B cell (primary cell): Measurements from ENCODE around the gene CCL23. TPM values are rescaled to one million over a fixed set of nuclear protein-coding genes. Genes with fewer than 3 reads are reported as not detected.

Experiments
- ATAC-seq: fragments of 200-7000 bp; cut with Tn5 transposase; one replicate; pipeline ENCODE4 v1.10.0; 2021; ENCODE audit warnings: low read depth, mild to moderate bottlenecking, moderate number of reproducible peaks, moderate library complexity
- CTCF ChIA-PET: fragments of 350-600 bp; sonication (Branson Sonifier 250); formaldehyde crosslinking; loops from one replicate; lab custom pipeline; 2021; ENCODE audit warnings: antibody characterized with exemption, inconsistent platforms; lab: Charles Lee
- POLR2A ChIA-PET: fragments of 350-600 bp; sonication (Branson Sonifier 250); formaldehyde crosslinking; loops from one replicate; lab custom pipeline; 2021; ENCODE audit warnings: antibody characterized with exemption; lab: Charles Lee
- DNase-seq: peaks from one replicate; pipeline ENCODE4 v3.0.0; 2013
- H2AFZ ChIP-seq: 2 replicates; pipeline ENCODE4 v1.6.1; 2012; ENCODE audit warnings: mild to moderate bottlenecking, low read depth, low read length; ENCODE audit not compliant: insufficient read depth, poor library complexity, severe bottlenecking
- H3K27ac ChIP-seq, 2 donors: 1 replicate in 1 of 2; 2 replicates in 1 of 2; pipeline ENCODE4 v1.5.1; 2012 to 2013; ENCODE audit warnings: low read length in 2 of 2, mild to moderate bottlenecking in 2 of 2, moderate library complexity in 1 of 2
- H3K27me3 ChIP-seq, 4 experiments: fragments of 200-600 bp in 1 of 4; sonication (generic) in 1 of 4; replicated peaks in 1 of 4; 1 replicate in 2 of 4; 2 replicates in 2 of 4; pipeline versions ENCODE4 v1.6.1 to v1.7.0; 2013 to 2016; ENCODE audit warnings: low read length in 3 of 4, mild to moderate bottlenecking in 2 of 4, mixed read lengths in 1 of 4, moderate library complexity in 1 of 4; ENCODE audit not compliant: insufficient read depth in 4 of 4, control insufficient read depth in 3 of 4; ENCODE audit errors: control extremely low read depth in 1 of 4
- H3K36me3 ChIP-seq, 2 experiments: replicated peaks in 1 of 2; 1 replicate in 1 of 2; 2 replicates in 1 of 2; pipeline versions ENCODE4 v1.6.1 to v1.7.1; 2013; ENCODE audit warnings: low read length in 1 of 2; ENCODE audit not compliant: insufficient read depth in 2 of 2, control insufficient read depth in 1 of 2; ENCODE audit errors: control extremely low read depth in 1 of 2, extremely low read depth in 1 of 2
- H3K4me1 ChIP-seq, 2 donors: fragments of 200-600 bp in 1 of 2; sonication (generic) in 1 of 2; 1 replicate in 1 of 2; 2 replicates in 1 of 2; pipeline versions ENCODE4 v1.5.1 to v1.6.1; 2013 to 2017; ENCODE audit warnings: low read length in 2 of 2; ENCODE audit not compliant: control insufficient read depth in 2 of 2, insufficient read depth in 2 of 2
- H3K4me2 ChIP-seq: replicated peaks from 2 replicates; pipeline ENCODE3; 2012; ENCODE audit warnings: mild to moderate bottlenecking, low read depth, low read length; ENCODE audit not compliant: poor library complexity, severe bottlenecking
- H3K4me3 ChIP-seq, 5 experiments: fragments of 200-600 bp in 1 of 5; sonication (generic) in 1 of 5; 1 replicate in 3 of 5; 2 replicates in 2 of 5; pipeline versions ENCODE4 v1.5.1 to v1.7.0; 2011 to 2016; ENCODE audit warnings: low read length in 4 of 5, mild to moderate bottlenecking in 4 of 5, low read depth in 2 of 5, control low read depth in 1 of 5, moderate library complexity in 1 of 5; ENCODE audit not compliant: insufficient read depth in 1 of 5; ENCODE audit errors: control extremely low read depth in 1 of 5, extremely low read depth in 1 of 5
- H3K79me2 ChIP-seq: fragments of 200-600 bp; sonication (generic); one replicate; pipeline ENCODE4 v1.6.0; 2016; ENCODE audit warnings: low read length; ENCODE audit not compliant: control insufficient read depth, insufficient read depth
- H3K9ac ChIP-seq: fragments of 200-600 bp; sonication (generic); 2 replicates; pipeline ENCODE4 v1.6.1; 2017; ENCODE audit warnings: mild to moderate bottlenecking, low read length, moderate library complexity
- H3K9me3 ChIP-seq, 3 donors: one replicate each; pipeline versions ENCODE4 v1.6.1 to v1.7.1; 2013; ENCODE audit warnings: low read length in 2 of 3; ENCODE audit not compliant: control insufficient read depth in 2 of 3, insufficient read depth in 1 of 3; ENCODE audit errors: control extremely low read depth in 1 of 3
- H4K20me1 ChIP-seq: 2 replicates; pipeline ENCODE4 v1.6.0; 2012; ENCODE audit warnings: mild to moderate bottlenecking, low read length; ENCODE audit not compliant: insufficient read depth, control insufficient read depth, poor library complexity, severe bottlenecking
- H3K27ac Mint-ChIP-seq: one replicate; pipeline ENCODE4 v1.8.0; 2021; ENCODE audit warnings: mixed read lengths
- H3K27me3 Mint-ChIP-seq: one replicate; pipeline ENCODE4 v1.8.0; 2021; ENCODE audit warnings: mixed read lengths
- H3K4me1 Mint-ChIP-seq: one replicate; pipeline ENCODE4 v1.8.0; 2021; ENCODE audit warnings: mixed read lengths
- H3K4me3 Mint-ChIP-seq: one replicate; pipeline ENCODE4 v1.8.0; 2021; ENCODE audit warnings: mixed read lengths
- H3K9me3 Mint-ChIP-seq: one replicate; pipeline ENCODE4 v1.8.0; 2022; ENCODE audit warnings: mixed read lengths; ENCODE audit not compliant: insufficient read depth
- EZH2 ChIP-seq: IDR thresholded peaks from 2 replicates; pipeline ENCODE4 v1.6.1; 2012; ENCODE audit warnings: borderline replicate concordance, low read depth, mild to moderate bottlenecking, moderate library complexity, low read length; ENCODE audit not compliant: insufficient read depth, poor library complexity, severe bottlenecking
- WGBS: methylation state at CpG from one replicate; pipeline ENCODE4 v1.1.5; 2013; ENCODE audit warnings: missing lambda C conversion rate; ENCODE audit not compliant: insufficient coverage; 5-methylcytosine and 5-hydroxymethylcytosine counted together
- intact Hi-C: fragments of 100-400 bp; cut with micrococcal nuclease; formaldehyde crosslinking; loops from one replicate; pipeline ENCODE4 v1.10.0; 2022
- polyA plus RNA-seq: library from polyadenylated mRNA; depleted of rRNA; stranded (reverse); fragments of >200 nt; gene quantifications from 2 replicates; pipeline ENCODE4 v1.2.3, GENCODE V29; 2012
- total RNA-seq, 2 donors: library from RNA; stranded (reverse); fragments of 120-200 nt in 1 of 2; gene quantifications; 1 replicate in 1 of 2; 2 replicates in 1 of 2; pipeline versions ENCODE4 v1.2.3 to v1.2.4, GENCODE V29; 2013 to 2022
- TF ChIP-seq, protein P1 (sequence below): fragments of 200-600 bp; IDR thresholded peaks from one replicate; pipeline ENCODE4 v1.8.0; 2022; ENCODE audit warnings: antibody characterized with exemption, mild to moderate bottlenecking

The CCL23 gene
- total and polyA plus RNA-seq, 2 donors (not counting 1 experiment from before 2014, with no cell fraction given), result 0.61 TPM; not detected in 1

DNA sequence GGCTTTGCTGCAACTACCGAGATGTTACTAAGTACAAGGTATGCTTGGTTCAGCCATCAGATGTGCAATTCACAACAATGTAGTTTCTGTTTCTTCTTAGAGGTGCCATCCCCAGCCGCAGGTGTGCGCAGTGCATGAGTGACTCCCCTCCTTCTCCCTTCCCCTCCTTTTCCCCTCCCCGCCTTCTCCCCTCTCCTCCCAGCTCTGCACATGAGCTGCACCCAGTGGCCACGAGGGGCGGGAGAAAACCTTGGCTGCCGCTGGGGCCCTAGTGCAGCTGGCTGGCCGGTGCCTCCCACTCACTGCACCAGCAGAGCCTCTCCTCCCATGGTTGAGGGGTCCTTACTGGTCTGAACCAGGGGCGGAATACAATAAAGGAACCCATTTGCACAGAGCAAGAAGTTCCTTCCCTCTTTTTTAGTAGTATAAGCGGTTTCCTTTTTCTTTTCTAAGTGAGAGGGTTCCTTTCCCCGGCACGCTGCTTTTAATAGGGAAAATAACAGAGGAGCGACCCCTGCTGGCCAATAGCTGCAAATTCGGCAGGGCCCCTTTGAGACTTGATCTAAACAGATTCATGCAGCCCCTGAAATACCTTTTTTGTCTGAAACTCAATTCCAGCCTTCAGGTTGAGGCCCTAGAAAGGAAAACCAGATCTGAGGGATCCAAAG, 8.6 kb downstream of the CCL23 start:
- TF ChIP-seq EZH2, result no peak
- TF ChIP-seq, protein P1, sequence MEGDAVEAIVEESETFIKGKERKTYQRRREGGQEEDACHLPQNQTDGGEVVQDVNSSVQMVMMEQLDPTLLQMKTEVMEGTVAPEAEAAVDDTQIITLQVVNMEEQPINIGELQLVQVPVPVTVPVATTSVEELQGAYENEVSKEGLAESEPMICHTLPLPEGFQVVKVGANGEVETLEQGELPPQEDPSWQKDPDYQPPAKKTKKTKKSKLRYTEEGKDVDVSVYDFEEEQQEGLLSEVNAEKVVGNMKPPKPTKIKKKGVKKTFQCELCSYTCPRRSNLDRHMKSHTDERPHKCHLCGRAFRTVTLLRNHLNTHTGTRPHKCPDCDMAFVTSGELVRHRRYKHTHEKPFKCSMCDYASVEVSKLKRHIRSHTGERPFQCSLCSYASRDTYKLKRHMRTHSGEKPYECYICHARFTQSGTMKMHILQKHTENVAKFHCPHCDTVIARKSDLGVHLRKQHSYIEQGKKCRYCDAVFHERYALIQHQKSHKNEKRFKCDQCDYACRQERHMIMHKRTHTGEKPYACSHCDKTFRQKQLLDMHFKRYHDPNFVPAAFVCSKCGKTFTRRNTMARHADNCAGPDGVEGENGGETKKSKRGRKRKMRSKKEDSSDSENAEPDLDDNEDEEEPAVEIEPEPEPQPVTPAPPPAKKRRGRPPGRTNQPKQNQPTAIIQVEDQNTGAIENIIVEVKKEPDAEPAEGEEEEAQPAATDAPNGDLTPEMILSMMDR, result peak; percentile 12
- no peaks in the 10 kb centered on the region for H3K9me3 Mint-ChIP-seq
- H3K4me2 ChIP-seq, result peak overlapping the region; percentile 2
- H3K27me3 ChIP-seq, result no peaks in the 10 kb centered on the region
- H3K9me3 ChIP-seq, result peaks cover 0 to 45% (median 8%) of the 10 kb centered on the region in 3 donors
- peaks cover 9 to 17% of the 10 kb centered on the region in 2 donors for H3K4me1 ChIP-seq
- WGBS, result 67% methylated on average over 9 of the region's 14 CpGs
- no peak overlapping the region for H3K9ac ChIP-seq
- no peak overlapping the region for H2AFZ ChIP-seq
- no peaks in the 10 kb centered on the region for H3K79me2 ChIP-seq
- DNase-seq, result peak; percentile 10
- no peaks in the 10 kb centered on the region for H4K20me1 ChIP-seq
- peaks cover 13% of the 10 kb centered on the region for H3K4me1 Mint-ChIP-seq
- no peak overlapping the region for H3K4me3 Mint-ChIP-seq
- peak; percentile 21 for ATAC-seq
- POLR2A ChIA-PET, result no interaction called here
- intact Hi-C loops, result no loop called here
- H3K27ac Mint-ChIP-seq, result no peak overlapping the region
- no peak overlapping the region for H3K4me3 ChIP-seq
- peaks cover 6% of the 10 kb centered on the region for H3K27me3 Mint-ChIP-seq
- CTCF ChIA-PET, result no interaction called here
- no peak overlapping the region for H3K27ac ChIP-seq
- H3K36me3 ChIP-seq, result no peaks in the 10 kb centered on the region

DNA sequence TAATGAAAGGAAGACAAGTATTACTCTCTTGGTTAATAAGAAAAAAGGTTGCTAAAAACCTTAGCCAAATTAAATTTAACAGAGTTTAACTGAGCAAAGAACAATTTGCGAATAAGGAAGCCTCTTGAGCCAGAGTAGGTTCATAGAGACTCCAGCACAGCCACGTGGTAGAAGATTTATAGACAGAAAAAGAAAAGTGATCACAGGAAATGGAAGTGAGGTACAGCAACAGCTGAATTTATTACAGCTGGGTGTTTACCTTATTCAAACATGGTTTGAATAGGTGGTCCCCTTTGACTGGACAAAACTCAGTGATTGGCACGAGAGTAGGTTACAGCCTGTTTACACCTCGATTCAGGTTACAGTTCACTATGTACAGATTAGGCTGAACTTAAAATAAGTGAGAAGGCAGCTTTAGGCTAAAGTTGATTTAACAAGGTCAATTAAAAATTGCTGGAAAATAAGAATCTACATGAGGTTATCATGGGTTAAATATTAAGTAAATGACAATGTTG, 13.1 kb downstream of the CCL23 start:
- 13% methylated on average over 3 of the region's 4 CpGs for WGBS
- no peaks in the 10 kb centered on the region for H3K9me3 Mint-ChIP-seq
- POLR2A ChIA-PET, result no interaction called here
- TF ChIP-seq EZH2, result no peak
- TF ChIP-seq, protein P1, result no peak
- peaks cover 18% of the 10 kb centered on the region for H3K4me1 Mint-ChIP-seq
- Histone ChIP-seq H3K9me3 (peaks cover 0 to 20% (median 7%) of the 10 kb centered on the region in 3 donors), H4K20me1 (no peaks in the 10 kb centered on the region), H3K4me2 (peak overlapping the region; percentile 23), H3K27ac (no peak overlapping the region), H3K9ac (peak overlapping the region; percentile 9), H3K4me1 (peaks cover 14 to 17% of the 10 kb centered on the region in 2 donors), H3K4me3 (no peak overlapping the region), H3K27me3 (no peaks in the 10 kb centered on the region), H3K79me2 (no peaks in the 10 kb centered on the region), H2AFZ (peak overlapping the region; percentile 37), H3K36me3 (no peaks in the 10 kb centered on the region)
- no peak overlapping the region for H3K27ac Mint-ChIP-seq
- CTCF ChIA-PET, result interaction anchor here (0.8 to 2.2 kb wide), 4 partner anchors 29 to 478 kb away, joined by 3 to 8 read pairs (median 6); no protein-coding TSS in a partner anchor
- H3K4me3 Mint-ChIP-seq, result no peak overlapping the region
- intact Hi-C loops, result no loop called here
- DNase-seq (peak; percentile 10), ATAC-seq (no peak)
- peaks cover 18% of the 10 kb centered on the region for H3K27me3 Mint-ChIP-seq
